Measurements from ENCODE around the gene PIEZO2. TPM values are rescaled to one million over a fixed set of nuclear protein-coding genes. Genes with fewer than 3 reads are reported as not detected.

Gene PIEZO2
- total RNA-seq, 6 experiments from 2014 or later: not detected

GRCh38 chr18:10760986-10761385, 388.4 kb downstream of the PIEZO2 start:
- Mint-ChIP-seq H3K4me1 (ENCODE audit: low read depth) (no peaks in the 10 kb centered on the region), H3K9me3 (peaks cover 5% of the 10 kb centered on the region)

GRCh38 chr18:10759241-10759640, 390.1 kb downstream of the PIEZO2 start:
- Mint-ChIP-seq H3K36me3 (ENCODE audit: low read depth) (no peaks in the 10 kb centered on the region), H3K27me3 (ENCODE audit: insufficient read depth) (peaks cover 7% of the 10 kb centered on the region), H3K4me1 (ENCODE audit: low read depth) (no peaks in the 10 kb centered on the region), H3K4me3 (no peak overlapping the region), H3K9me3 (peaks cover 5% of the 10 kb centered on the region), H3K27ac (no peak overlapping the region)
- DNase-seq: no peak
- no peak for TF ChIP-seq CTCF (IDR thresholded peaks at IDR 0.05)

More at GRCh38 chr18:10760986-10761385, 388.4 kb downstream of the PIEZO2 start:
- peaks cover 8% of the 10 kb centered on the region for H3K27me3 Mint-ChIP-seq (ENCODE audit: insufficient read depth)
- no peak overlapping the region for H3K4me3 Mint-ChIP-seq
- no peak for TF ChIP-seq CTCF (IDR thresholded peaks at IDR 0.05)
- no peak overlapping the region for H3K27ac Mint-ChIP-seq
- H3K36me3 Mint-ChIP-seq (ENCODE audit: low read depth): no peaks in the 10 kb centered on the region
- no peak for DNase-seq

GRCh38 chr18:10757946-10758345, 391.4 kb downstream of the PIEZO2 start:
- no peak for DNase-seq

GRCh38 chr18:10757349-10757748, 392.0 kb downstream of the PIEZO2 start:
- DNase-seq: no peak
- no peaks in the 10 kb centered on the region for H3K36me3 Mint-ChIP-seq (ENCODE audit: low read depth)
- peaks cover 5% of the 10 kb centered on the region for H3K27me3 Mint-ChIP-seq (ENCODE audit: insufficient read depth)
- no peak for TF ChIP-seq CTCF (IDR thresholded peaks at IDR 0.05)
- H3K27ac Mint-ChIP-seq: no peak overlapping the region
- H3K9me3 Mint-ChIP-seq: no peaks in the 10 kb centered on the region
- no peak overlapping the region for H3K4me3 Mint-ChIP-seq
- H3K4me1 Mint-ChIP-seq (ENCODE audit: low read depth): no peaks in the 10 kb centered on the region

More at GRCh38 chr18:10757946-10758345, 391.4 kb downstream of the PIEZO2 start:
- Mint-ChIP-seq H3K27ac (no peak overlapping the region), H3K36me3 (ENCODE audit: low read depth) (no peaks in the 10 kb centered on the region), H3K9me3 (no peaks in the 10 kb centered on the region), H3K4me3 (no peak overlapping the region), H3K27me3 (ENCODE audit: insufficient read depth) (peaks cover 7% of the 10 kb centered on the region), H3K4me1 (ENCODE audit: low read depth) (no peaks in the 10 kb centered on the region)
- TF ChIP-seq CTCF (IDR thresholded peaks at IDR 0.05): no peak

GRCh38 chr18:10755855-10756254, 393.5 kb downstream of the PIEZO2 start:
- H3K36me3 Mint-ChIP-seq (ENCODE audit: low read depth): no peaks in the 10 kb centered on the region
- TF ChIP-seq CTCF (IDR thresholded peaks at IDR 0.05): no peak
- H3K9me3 Mint-ChIP-seq: no peaks in the 10 kb centered on the region
- H3K27ac Mint-ChIP-seq: no peak overlapping the region
- no peak for DNase-seq
- H3K4me1 Mint-ChIP-seq (ENCODE audit: low read depth): no peaks in the 10 kb centered on the region
- H3K27me3 Mint-ChIP-seq (ENCODE audit: insufficient read depth): peaks cover 3% of the 10 kb centered on the region; the same call in 1 of the 2 replicates
- no peak overlapping the region for H3K4me3 Mint-ChIP-seq

- Mint-ChIP-seq H3K4me3 (no peak overlapping the region), H3K27me3 (ENCODE audit: insufficient read depth) (no peaks in the 10 kb centered on the region; the same call in 1 of the 2 replicates), H3K9me3 (no peaks in the 10 kb centered on the region), H3K36me3 (ENCODE audit: low read depth) (no peaks in the 10 kb centered on the region), H3K27ac (no peak overlapping the region), H3K4me1 (ENCODE audit: low read depth) (no peaks in the 10 kb centered on the region)
- no peak for DNase-seq
- TF ChIP-seq CTCF (IDR thresholded peaks at IDR 0.05): no peak
Observed at GRCh38 chr18:10754128-10754527, 395.2 kb downstream of the PIEZO2 start.

Data from HFFc6 (cell line).